MM.1S (cell line): ENCODE data around the gene ARHGEF18.
"Not testable (repeated sequence)": the region's sequence is repeated elsewhere in the genome, so short reads cannot be mapped to it uniquely, and the experiment has no call there.

Experiments
- CTCF ChIP-seq: fragments of 300-600 bp; sonication (generic); IDR thresholded peaks from 2 replicates; pipeline ENCODE4 v1.5.1; 2016; ENCODE audit warnings: antibody characterized with exemption, low read length, mixed read lengths
- EZH2 ChIP-seq: fragments of 300-600 bp; sonication (generic); optimal IDR thresholded peaks from 2 replicates; pipeline ENCODE3; 2017; ENCODE audit warnings: low read depth, mild to moderate bottlenecking, antibody characterized with exemption, low read length, mixed read lengths
- EZH2phosphoT487 ChIP-seq: fragments of 300-600 bp; sonication (generic); IDR thresholded peaks from 2 replicates; pipeline ENCODE4 v1.6.1; 2018; ENCODE audit warnings: antibody characterized with exemption, low read length

GRCh38 chr19:7368866-7369265 lies 20.1 kb downstream of the ARHGEF18 start:
- TF ChIP-seq CTCF, EZH2, EZH2phosphoT487: not testable (repeated sequence)
